PFSK-1 (cell line): ENCODE data around the gene DSC2.

ENCODE experiments used
- FOXP2 ChIP-seq: optimal IDR thresholded peaks from 2 replicates; pipeline ENCODE3; 2011; ENCODE audit warnings: borderline replicate concordance, control low read depth, inconsistent platforms; ENCODE audit not compliant: insufficient read depth; ENCODE audit errors: extremely low read length, extremely low read depth
- POLR2AphosphoS5 ChIP-seq: IDR thresholded peaks from 2 replicates; pipeline ENCODE4 v1.6.1; 2012; ENCODE audit warnings: low read depth, mild to moderate bottlenecking, control low read depth, low read length, moderate library complexity
- REST ChIP-seq, 2 experiments: IDR thresholded peaks; 2 replicates each; pipeline versions ENCODE4 v1.6.1 to v1.8.0; 2011 to 2012; ENCODE audit warnings: low read depth in 2 of 2, low read length in 2 of 2, control low read depth in 1 of 2, inconsistent platforms in 1 of 2, mild to moderate bottlenecking in 1 of 2, moderate library complexity in 1 of 2; ENCODE audit not compliant: insufficient read depth in 1 of 2
- SIN3A ChIP-seq: IDR thresholded peaks from 2 replicates; pipeline ENCODE4 v1.6.1; 2012; ENCODE audit warnings: mild to moderate bottlenecking, low read length, moderate library complexity, borderline replicate concordance; ENCODE audit not compliant: insufficient read depth
- TAF1 ChIP-seq: IDR thresholded peaks from 2 replicates; pipeline ENCODE4 v1.6.1; 2012; ENCODE audit warnings: low read length, control low read depth, borderline replicate concordance; ENCODE audit not compliant: insufficient read depth

DNA sequence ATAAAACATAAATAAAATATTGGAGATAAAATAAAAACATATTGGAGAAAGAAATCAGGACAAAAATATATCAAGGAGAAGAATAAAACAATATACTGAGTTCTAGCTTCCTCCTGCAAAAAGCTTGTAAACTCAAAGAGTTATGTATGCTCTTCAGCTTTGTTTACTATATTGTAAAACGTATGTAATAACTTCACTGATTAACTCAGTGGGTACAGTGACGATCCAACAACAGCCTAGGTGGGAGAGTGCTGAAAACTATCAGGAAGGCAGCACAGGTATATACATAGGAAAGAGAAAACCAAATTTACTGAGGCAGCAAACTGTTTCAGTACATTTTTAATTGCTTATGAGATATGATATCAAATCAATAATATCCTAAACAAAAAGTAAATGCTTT, 8.3 kb downstream of the DSC2 start:
- TF ChIP-seq TAF1 (no peak), POLR2AphosphoS5 (no peak), SIN3A (no peak), REST (IDR thresholded peaks at IDR 0.05; ENCODE audit: insufficient read depth in 1 of 2, low read depth in 2 of 2, low read length in 2 of 2) (no peak), FOXP2 (no peak)
